GM06990 (cell line): ENCODE measurements around the gene DSE.
"Not testable (repeated sequence)": the region's sequence is repeated elsewhere in the genome, so short reads cannot be mapped to it uniquely, and the experiment has no call there.

Experiments used
- DNase-seq: peaks from one replicate; pipeline ENCODE4 v3.0.0-alpha.2; 2011; ENCODE audit not compliant: insufficient read length; ENCODE audit errors: extremely low read depth
- H3K27me3 ChIP-seq: replicated peaks from 2 replicates; pipeline ENCODE4 v1.6.0; 2011; ENCODE audit warnings: low read length; ENCODE audit not compliant: control insufficient read depth, insufficient read depth
- H3K36me3 ChIP-seq: 2 replicates; pipeline ENCODE4 v1.5.1; 2011; ENCODE audit warnings: low read length; ENCODE audit not compliant: control insufficient read depth, insufficient read depth
- H3K4me3 ChIP-seq: replicated peaks from 2 replicates; pipeline ENCODE4 v1.5.1; 2011; ENCODE audit warnings: low read depth, mild to moderate bottlenecking, control low read depth, low read length
- TF ChIP-seq, protein P1 (sequence below): IDR thresholded peaks from 2 replicates; pipeline ENCODE4 v1.5.1; 2011; ENCODE audit warnings: low read length, control low read depth, mild to moderate bottlenecking, inconsistent platforms; ENCODE audit not compliant: insufficient read depth, poor library complexity, severe bottlenecking

Gene DSE

GRCh38 chr6:116327803-116328527 is 42.8 kb upstream of the DSE start:
- no peak for DNase-seq
- H3K27me3 ChIP-seq = no peaks in the 10 kb centered on the region
- H3K36me3 ChIP-seq = no peaks in the 10 kb centered on the region
- TF ChIP-seq, protein P1, sequence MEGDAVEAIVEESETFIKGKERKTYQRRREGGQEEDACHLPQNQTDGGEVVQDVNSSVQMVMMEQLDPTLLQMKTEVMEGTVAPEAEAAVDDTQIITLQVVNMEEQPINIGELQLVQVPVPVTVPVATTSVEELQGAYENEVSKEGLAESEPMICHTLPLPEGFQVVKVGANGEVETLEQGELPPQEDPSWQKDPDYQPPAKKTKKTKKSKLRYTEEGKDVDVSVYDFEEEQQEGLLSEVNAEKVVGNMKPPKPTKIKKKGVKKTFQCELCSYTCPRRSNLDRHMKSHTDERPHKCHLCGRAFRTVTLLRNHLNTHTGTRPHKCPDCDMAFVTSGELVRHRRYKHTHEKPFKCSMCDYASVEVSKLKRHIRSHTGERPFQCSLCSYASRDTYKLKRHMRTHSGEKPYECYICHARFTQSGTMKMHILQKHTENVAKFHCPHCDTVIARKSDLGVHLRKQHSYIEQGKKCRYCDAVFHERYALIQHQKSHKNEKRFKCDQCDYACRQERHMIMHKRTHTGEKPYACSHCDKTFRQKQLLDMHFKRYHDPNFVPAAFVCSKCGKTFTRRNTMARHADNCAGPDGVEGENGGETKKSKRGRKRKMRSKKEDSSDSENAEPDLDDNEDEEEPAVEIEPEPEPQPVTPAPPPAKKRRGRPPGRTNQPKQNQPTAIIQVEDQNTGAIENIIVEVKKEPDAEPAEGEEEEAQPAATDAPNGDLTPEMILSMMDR = no peak
- H3K4me3 ChIP-seq = no peak overlapping the region

- no peaks in the 10 kb centered on the region for H3K36me3 ChIP-seq
- no peak for DNase-seq
- H3K27me3 ChIP-seq = no peaks in the 10 kb centered on the region
- TF ChIP-seq, protein P1 = no peak
- no peak overlapping the region for H3K4me3 ChIP-seq
Measured at GRCh38 chr6:116328528-116328903, 42.2 kb upstream of the DSE start.

- DNase-seq = no peak
- H3K4me3 ChIP-seq = no peak overlapping the region
- no peaks in the 10 kb centered on the region for H3K27me3 ChIP-seq
- no peaks in the 10 kb centered on the region for H3K36me3 ChIP-seq
- TF ChIP-seq, protein P1 = no peak
Measured at GRCh38 chr6:116329156-116329555, 41.6 kb upstream of the DSE start.

DNA sequence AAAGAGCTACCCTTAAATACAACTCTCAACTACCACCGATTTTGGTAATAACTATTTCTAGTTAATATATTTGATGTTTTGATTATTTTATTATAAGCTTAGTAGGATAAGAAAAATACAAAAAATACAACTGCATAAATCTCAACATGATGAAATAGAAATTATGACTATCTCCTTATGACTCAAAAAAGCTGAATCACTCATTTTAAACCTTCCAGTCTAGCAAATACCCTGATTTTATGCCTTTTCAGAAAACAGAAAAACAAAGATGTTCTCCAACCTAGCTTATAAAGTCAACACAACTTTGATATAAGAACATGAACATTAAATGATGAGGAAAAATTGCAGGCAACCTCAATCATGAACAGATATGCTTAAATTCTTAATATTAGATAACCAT is 40.2 kb upstream of the DSE start:
- H3K36me3 ChIP-seq = no peaks in the 10 kb centered on the region
- TF ChIP-seq, protein P1 = no peak
- H3K27me3 ChIP-seq = no peaks in the 10 kb centered on the region
- no peak for DNase-seq
- H3K4me3 ChIP-seq = no peak overlapping the region

- Histone ChIP-seq H3K36me3 (no peaks in the 10 kb centered on the region), H3K27me3 (no peaks in the 10 kb centered on the region), H3K4me3 (no peak overlapping the region)
- TF ChIP-seq, protein P1 = no peak
- DNase-seq = no peak
Measured at GRCh38 chr6:116332096-116332495, 38.7 kb upstream of the DSE start.

- not testable (repeated sequence) for H3K4me3 ChIP-seq, H3K36me3 ChIP-seq, DNase-seq, H3K27me3 ChIP-seq
Measured at GRCh38 chr6:116334638-116335409, 35.9 kb upstream of the DSE start.
